SH-SY5Y (cell line): Measurements from ENCODE around the gene CRTAC1.

ENCODE experiments used
- GATA2 ChIP-seq: IDR thresholded peaks from 2 replicates; pipeline ENCODE4 v1.6.1; 2011; ENCODE audit warnings: mild to moderate bottlenecking, low read depth, low read length
- GATA3 ChIP-seq: IDR thresholded peaks from 2 replicates; pipeline ENCODE4 v1.6.1; 2011; ENCODE audit warnings: low read depth, mild to moderate bottlenecking, low read length, moderate library complexity

CRTAC1 gene

GRCh38 chr10:98041352-98042043 lies 11.1 kb upstream of the CRTAC1 start:
- no peak for TF ChIP-seq GATA2

GRCh38 chr10:98039690-98040381 lies 9.4 kb upstream of the CRTAC1 start:
- TF ChIP-seq GATA3 (peak; percentile 72), GATA2 (peak; percentile 90)

- TF ChIP-seq GATA2 (no peak), GATA3 (no peak)
These were observed 7.9 kb upstream of the CRTAC1 start for GRCh38 chr10:98038288-98038687.

GRCh38 chr10:98035599-98035998 lies 5.2 kb upstream of the CRTAC1 start:
- TF ChIP-seq GATA3 (no peak), GATA2 (no peak)

GRCh38 chr10:98033515-98033914 lies 3.1 kb upstream of the CRTAC1 start:
- no peak for TF ChIP-seq GATA3
- no peak for TF ChIP-seq GATA2

GRCh38 chr10:98031440-98031839 lies 1.0 kb upstream of the CRTAC1 start:
- TF ChIP-seq GATA2 (no peak), GATA3 (no peak)

- TF ChIP-seq GATA3 (no peak), GATA2 (peak; percentile 91)
These were observed 590 bp upstream of the CRTAC1 start for GRCh38 chr10:98030991-98031431.

- TF ChIP-seq GATA3 (no peak), GATA2 (no peak)
These were observed 1.0 kb downstream of the CRTAC1 start for GRCh38 chr10:98029149-98030092.

GRCh38 chr10:98028168-98028770 lies 2.2 kb downstream of the CRTAC1 start:
- TF ChIP-seq GATA2, result no peak
- no peak for TF ChIP-seq GATA3

- no peak for TF ChIP-seq GATA3
These were observed 7.4 kb downstream of the CRTAC1 start for GRCh38 chr10:98023024-98023423.

GRCh38 chr10:98020784-98021183 lies 9.6 kb downstream of the CRTAC1 start:
- no peak for TF ChIP-seq GATA3
- no peak for TF ChIP-seq GATA2

GRCh38 chr10:98020254-98020653 lies 10.2 kb downstream of the CRTAC1 start:
- TF ChIP-seq GATA2, result no peak
- TF ChIP-seq GATA3, result no peak

- no peak for TF ChIP-seq GATA3
- TF ChIP-seq GATA2, result no peak
These were observed 10.6 kb downstream of the CRTAC1 start for GRCh38 chr10:98019784-98020183.

GRCh38 chr10:98016772-98017475 lies 13.5 kb downstream of the CRTAC1 start:
- TF ChIP-seq GATA3 (no peak), GATA2 (no peak)
